Glomerular visceral epithelial cell (primary cell): Measurements from ENCODE around the gene GCSAM.

ENCODE experiments used
- DNase-seq: peaks from one replicate; pipeline ENCODE4 v3.0.0-alpha.2; 2016; ENCODE audit errors: extremely low spot score

GCSAM gene

DNA sequence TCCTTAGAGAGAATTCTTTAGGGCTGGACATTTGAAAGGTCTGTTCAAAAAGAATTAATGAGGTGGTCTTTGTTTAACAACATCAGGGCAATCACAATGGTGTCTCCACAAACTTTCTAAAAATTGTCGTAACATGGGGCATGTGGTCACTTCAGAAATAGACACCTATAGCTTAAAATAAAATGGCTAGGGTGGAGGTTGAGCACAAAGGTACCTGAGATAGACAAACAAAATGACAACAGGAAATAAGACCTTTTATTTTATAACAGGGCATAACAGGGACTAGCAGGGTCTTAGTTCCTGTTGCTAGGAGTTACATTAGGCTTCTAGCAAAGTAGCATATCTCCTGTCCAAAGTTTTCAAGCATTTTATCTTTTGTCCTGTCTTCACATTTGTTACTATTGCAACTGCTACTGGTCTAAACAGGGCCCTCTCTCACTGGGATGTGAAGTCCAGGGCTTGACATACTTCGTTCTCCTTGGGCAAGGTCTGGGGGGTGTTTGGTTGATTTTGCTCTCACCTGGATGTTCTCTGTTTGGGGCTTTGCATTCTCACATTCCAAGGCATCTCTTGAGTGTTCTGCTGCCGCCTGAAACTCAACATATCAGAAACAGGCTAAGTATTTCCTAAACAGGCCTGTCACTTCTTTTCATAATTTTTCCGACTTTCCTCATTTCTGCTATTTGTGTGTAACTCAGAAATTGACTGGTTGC is 3.0 kb downstream of the GCSAM start:
- no peak for DNase-seq

- DNase-seq: no peak
Observed at GRCh38 chr3:112128843-112129727, 4.0 kb downstream of the GCSAM start.

DNA sequence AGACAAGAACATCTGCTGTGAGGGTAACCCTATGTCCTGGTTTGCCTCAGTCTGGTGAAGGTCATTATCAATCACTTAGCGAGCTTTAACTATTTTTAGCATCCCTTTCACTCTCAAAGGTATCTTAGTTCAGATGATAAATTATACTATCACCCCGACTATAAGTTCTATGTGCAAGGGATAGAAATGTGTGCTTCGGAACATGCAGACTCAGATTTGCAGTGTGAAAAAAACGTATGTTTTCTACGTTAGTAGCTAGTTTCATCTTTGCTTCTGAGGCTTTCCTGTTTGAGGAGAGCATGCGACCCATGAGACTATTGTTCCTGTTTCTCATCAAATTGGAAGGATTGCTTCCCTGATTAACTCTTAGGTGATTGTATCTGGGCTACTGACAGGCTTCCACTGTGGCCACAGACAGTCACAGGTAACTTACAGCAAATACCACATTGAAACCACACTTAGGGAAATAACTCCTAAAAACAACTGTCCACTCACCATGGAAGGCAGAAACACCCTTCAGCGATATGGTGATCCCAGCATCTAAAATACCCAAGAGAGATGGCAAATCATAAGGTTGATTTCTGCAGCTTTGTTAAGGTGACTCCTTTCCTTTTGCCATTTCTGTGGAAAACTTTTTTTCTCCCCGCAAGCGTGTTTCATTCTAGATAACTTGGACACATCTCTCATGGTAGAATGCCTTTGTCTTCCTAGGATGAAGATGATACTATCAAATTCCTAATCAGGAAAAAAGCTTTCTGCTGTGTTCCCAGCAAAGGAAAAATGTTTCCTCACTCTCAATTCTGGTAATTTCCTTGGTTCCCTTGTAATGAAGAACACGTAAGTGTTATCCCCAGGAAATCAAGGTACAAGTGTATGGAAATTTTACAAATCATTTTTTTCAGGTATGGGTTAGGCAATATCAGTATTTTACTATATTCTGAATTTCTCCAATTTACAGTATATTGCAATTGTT is 5.2 kb downstream of the GCSAM start:
- DNase-seq: no peak

DNA sequence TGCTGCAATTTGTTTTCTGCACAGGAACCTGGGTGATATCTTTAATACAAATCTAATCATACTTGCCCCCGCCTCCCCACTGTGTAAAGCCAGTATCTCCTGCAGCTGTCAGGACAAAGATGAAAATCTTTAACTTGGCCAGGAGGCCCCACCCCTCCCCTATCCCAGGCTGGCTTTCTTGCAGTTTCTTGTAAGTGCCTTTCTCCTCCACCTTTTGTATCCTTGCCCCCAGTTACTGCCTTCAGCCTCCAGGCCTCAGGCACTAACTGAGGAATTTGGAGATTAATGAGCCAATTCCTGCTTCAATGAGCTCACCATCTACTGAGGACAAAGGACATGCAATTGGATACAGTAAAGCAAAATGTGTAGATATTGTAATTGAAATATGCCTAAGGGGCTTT is 6.5 kb downstream of the GCSAM start:
- peak; percentile 7 for DNase-seq

DNA sequence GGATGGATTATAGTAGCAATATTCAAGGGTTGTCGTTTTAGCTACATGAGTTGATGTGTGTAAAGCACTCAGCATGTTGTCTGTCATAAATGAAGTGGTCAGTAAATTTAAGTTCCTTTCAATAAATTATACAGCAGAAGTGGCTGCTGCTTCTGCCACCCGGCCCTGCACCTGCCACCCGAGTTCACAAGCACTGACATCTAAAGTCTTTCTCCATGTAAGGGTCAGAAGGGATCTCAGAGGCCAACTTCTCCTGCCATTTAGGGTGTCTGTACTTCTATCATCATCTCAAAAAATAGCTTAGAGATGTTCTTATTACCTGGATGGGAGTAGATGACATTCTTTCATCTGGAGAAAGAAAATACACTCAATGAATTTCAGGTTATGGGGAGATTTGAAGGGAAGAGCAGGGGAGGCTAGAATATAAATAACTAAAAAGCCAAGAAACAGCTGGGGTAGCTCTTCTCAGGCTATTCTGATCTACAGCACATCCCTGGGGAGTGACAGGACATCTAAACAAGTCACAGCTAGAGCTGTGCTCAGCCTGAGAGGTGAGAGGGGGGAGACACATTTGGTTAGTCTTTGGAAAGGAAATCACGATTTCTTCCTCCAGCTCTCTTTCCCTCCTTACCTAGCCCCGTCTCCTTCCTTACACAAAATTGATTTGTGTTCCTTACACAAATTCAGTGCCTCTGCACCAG is 8.0 kb downstream of the GCSAM start:
- DNase-seq: no peak

GRCh38 chr3:112123548-112123947 is 9.5 kb downstream of the GCSAM start:
- DNase-seq: no peak

DNA sequence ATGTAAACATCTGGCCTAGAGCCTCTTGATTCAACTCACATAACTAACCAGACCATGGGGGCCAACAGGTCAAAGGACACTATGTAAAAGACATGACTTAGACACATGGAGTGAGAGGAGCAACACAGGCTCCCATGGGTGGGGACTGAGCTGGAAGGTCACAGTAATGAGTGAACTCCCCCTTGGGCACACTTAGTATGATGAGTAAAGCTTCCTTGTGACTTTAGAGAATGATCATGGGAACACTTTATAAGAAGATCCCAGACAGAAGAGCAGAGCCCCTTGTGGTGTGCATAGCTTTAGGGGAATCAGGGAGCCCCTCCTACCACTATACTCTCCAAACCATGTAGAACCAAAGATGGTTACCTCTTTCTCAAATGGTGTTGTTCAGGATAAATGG is 10.2 kb downstream of the GCSAM start:
- no peak for DNase-seq

DNA sequence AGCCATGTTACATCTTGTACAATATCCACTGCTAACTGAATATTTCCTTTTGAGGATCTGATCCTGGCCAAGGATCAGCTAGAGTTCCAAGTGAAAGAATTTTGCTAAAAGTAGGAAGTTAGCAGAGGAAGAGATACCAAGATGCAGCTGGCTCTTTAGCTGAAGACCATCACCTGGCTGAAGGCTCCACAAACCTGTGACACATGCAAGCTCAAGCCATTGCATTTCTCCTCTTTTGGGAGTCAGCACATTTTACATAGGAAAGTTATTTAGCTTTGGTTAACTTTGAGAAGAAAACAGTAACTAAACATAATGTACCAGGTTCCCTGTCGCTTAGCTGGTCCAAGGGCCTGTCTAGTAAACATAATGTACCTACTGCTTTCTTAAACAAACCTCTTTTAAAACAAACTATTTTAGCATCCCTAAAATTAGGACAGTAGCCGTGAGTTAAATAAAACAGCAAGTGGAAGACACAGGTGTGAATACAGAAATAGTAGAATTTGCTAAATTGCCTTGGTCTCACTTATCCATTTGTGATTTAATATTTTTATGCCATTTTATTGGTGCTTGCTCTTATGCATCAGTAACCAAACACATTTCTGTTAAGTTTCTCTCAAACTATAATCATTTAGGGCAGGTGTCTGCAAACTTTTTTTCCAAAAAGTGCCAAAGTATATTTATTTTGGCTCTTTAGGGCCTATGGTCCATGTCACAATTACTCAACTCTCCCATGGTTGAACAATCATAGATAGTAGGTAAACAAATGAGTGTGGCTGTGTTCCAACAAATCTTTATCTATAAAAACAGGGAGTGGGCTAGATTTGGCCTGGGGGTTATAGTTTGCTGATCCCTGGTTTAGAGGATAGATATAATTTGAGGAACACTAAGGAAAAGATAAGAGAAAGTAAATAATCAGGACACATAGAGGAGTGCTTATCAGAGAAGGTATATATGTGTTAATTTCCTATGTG is 11.2 kb downstream of the GCSAM start:
- no peak for DNase-seq

DNA sequence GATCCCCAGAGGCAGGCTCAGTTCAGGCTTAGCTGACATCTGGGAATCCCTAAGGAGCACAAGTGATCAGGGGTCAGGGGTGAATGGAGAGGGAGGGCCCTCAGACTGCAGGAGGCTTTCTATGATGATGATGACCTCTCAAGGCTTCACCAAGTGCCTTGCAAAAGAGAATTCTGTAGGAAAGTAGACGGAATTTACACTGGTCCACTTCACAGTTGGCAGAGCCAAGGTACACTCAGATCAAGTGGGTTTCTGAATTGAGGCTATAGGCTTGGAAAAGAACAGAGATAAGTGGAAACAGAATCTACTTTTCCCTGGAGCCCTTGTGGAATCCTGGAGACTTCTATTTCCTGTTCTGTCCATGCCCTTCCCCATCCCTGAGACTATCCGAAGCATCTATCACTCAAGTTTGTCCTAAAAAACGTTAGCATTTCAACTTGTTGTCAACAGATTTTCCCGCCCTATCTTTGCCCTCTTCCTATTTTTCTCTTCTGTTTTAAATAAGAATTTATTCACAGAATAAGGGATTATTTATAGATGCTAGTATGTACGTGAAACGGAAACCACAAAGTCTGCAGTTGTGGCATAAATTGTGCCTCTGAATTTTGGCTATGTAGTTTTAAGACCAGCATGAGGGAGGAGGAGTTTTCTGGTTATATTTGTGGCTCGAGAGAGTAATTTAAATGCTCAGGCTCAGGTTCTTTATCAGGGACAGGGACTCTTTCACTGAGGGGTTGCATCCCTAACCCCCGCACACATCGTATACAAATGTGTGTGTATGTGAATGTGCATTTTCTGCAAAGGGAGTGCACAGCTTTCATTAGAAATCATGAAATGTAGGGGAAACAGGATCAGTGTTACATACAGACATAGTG is 12.8 kb downstream of the GCSAM start:
- DNase-seq: no peak

- DNase-seq: no peak
Observed at GRCh38 chr3:112117841-112118571, 15.0 kb downstream of the GCSAM start.

DNA sequence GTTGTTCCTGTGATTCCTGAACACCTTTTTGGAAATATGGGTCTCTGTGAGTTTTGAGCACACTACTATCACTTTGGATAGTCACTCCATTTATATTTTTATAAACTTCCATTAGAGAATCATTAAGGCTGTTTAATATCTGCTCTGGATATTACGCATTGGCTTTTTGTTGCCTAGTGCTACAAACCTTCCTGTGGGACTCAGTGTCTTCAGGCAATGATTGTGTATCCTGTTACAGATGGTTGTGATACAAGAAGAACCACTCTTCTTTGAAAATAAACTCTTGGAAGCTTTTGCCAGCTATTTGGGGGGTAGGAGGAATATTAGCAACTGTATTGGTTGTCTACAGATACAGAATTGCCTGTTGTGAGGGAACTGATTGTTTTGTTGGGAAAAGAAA is 15.6 kb downstream of the GCSAM start:
- no peak for DNase-seq

DNA sequence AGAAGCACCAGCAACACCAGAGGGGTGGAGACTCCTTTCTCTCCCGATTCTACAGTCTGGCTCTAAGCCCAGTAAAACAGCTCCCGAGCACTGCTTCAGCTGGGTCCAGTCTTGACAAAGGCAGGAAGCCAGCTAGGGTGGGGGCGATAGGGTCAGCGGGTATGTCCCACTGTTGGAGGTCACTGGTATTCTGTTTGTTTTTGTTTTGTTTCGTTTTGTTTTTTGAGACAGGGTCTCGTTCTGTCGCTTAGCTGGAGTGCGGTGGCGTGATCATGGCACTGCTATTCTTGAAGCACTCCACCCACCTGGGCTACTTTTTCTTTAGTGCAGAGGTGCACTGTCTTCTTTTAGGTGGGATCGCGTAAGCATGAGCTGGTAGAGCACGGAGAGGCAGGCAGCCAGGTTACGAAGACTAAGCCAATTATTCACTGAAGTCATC is 16.3 kb downstream of the GCSAM start:
- DNase-seq: no peak

- DNase-seq: no peak
Observed at GRCh38 chr3:112115806-112116383, 17.2 kb downstream of the GCSAM start.

GRCh38 chr3:112115161-112115739 is 17.8 kb downstream of the GCSAM start:
- no peak for DNase-seq

DNA sequence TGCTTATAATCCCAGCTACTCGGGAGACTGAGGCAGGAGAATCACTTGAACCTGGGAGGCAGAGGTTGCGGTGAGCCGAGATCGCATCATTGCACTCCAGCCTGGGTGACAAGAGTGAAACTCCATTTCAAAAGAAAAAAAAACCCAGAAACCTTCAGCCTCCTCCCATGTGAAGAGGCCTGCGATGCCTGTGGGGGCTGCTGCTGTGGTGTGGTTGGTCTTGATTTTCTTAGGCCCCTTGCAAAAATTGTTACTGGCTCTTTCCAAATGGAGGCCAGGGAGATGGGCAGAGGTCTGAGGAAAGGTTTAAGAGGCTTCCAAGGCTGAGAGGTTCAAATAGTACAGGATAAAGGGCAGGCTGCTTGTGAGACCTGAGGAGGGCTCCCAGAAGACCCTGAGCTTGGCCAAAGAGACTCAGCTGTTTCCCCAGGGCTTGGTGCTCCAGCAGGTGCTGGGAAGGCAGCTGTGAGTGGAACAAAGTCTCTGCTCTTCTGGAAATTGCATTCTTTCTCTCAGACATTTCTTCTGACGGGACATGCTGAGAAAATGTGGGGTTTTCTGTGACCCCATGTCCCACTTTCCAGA is 18.4 kb downstream of the GCSAM start:
- DNase-seq: no peak

DNA sequence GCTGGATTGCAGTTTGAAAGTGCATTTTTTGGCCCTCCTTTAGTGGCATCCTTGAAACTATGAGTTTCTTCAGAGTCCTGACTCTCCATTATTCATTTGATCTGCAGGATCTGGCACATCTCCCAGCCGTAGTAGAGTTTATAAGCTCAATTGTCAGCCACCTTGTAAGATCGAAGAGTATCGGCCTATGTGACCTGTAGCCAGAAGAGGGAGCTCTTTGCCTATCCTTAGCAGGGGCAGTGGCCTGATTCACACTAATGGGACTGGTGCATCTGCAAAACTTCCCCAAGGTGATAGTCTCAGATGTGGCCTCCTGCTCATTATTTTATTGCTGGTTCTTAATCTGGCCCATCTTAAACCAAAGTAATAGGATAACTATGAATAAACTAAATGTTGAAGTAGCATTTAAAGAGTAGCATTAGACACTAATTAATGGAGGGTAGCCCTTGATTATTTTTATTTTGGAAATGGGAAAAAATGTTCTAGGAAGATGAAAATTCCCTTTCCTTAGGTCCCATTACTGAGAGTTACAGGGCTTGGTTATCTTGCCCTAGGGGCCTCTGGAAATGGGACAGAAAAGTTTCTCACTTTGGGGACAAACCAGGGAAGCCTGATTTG is 21.2 kb downstream of the GCSAM start:
- peak; percentile 54 for DNase-seq

DNA sequence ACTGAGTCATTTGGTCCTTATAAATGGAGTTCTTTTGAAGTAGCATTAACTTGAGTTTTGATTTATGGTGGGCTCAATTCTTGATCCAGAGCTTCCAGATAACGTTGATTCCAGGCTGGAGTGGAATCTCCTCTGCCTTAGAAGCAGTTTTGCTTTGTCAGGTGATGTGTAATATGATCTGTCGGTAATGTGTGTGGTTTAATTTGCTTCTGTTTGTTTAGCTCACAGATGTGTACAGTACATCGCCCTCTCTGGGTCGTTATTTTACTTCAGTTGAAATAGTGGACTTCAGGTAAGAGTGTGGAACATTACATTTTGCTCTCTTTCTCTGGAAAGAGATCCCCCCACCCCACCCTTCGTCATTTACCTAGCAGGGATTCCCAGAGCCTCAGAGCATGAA is 23.7 kb downstream of the GCSAM start:
- DNase-seq: no peak
